H9 (cell line): ENCODE results near the gene SRPK1. TPM values are rescaled to one million over a fixed set of nuclear protein-coding genes. Genes with fewer than 3 reads are reported as not detected.

Experiments
- DNase-seq: peaks from one replicate; pipeline ENCODE4 v3.0.0-alpha.2; 2017
- H2AFZ ChIP-seq: one replicate; pipeline ENCODE4 v1.6.1; 2013; ENCODE audit warnings: mild to moderate bottlenecking, low read length, control low read depth, moderate library complexity
- H2AK5ac ChIP-seq: 2 replicates; pipeline ENCODE4 v1.6.1; 2013; ENCODE audit warnings: low read length, control low read depth, mixed read lengths; ENCODE audit not compliant: insufficient read length
- H2BK120ac ChIP-seq: one replicate; pipeline ENCODE4 v1.6.1; 2013; ENCODE audit warnings: low read depth, mild to moderate bottlenecking, low read length, control low read depth, inconsistent platforms; ENCODE audit not compliant: poor library complexity, severe bottlenecking
- H2BK12ac ChIP-seq: 2 replicates; pipeline ENCODE4 v1.6.1; 2013; ENCODE audit warnings: low read length, control low read depth, mixed read lengths, low read depth; ENCODE audit not compliant: insufficient read length
- H2BK15ac ChIP-seq: 2 replicates; pipeline ENCODE4 v1.6.1; 2013; ENCODE audit warnings: low read depth, low read length, control low read depth
- H2BK20ac ChIP-seq: one replicate; pipeline ENCODE4 v1.6.1; 2013; ENCODE audit warnings: low read depth, mild to moderate bottlenecking, low read length, control low read depth, inconsistent platforms; ENCODE audit not compliant: poor library complexity, severe bottlenecking
- H2BK5ac ChIP-seq: 2 replicates; pipeline ENCODE4 v1.6.1; 2013; ENCODE audit warnings: low read length, control low read depth, mixed read lengths; ENCODE audit not compliant: insufficient read length
- H3K14ac ChIP-seq: 2 replicates; pipeline ENCODE4 v1.6.1; 2013; ENCODE audit warnings: low read length, control low read depth; ENCODE audit not compliant: insufficient read depth
- H3K18ac ChIP-seq: 2 replicates; pipeline ENCODE4 v1.6.1; 2013; ENCODE audit warnings: low read depth, mild to moderate bottlenecking, mixed read lengths, low read length, control low read depth; ENCODE audit not compliant: insufficient read length
- H3K23ac ChIP-seq: 2 replicates; pipeline ENCODE4 v1.6.1; 2013; ENCODE audit warnings: low read length, control low read depth, mixed read lengths, low read depth; ENCODE audit not compliant: insufficient read length
- H3K23me2 ChIP-seq: 2 replicates; pipeline ENCODE4 v1.6.1; 2013; ENCODE audit warnings: low read depth, mild to moderate bottlenecking, mixed read lengths, low read length, control low read depth; ENCODE audit not compliant: insufficient read length, poor library complexity, severe bottlenecking
- H3K27ac ChIP-seq: 2 replicates; pipeline ENCODE4 v1.5.1; 2013; ENCODE audit warnings: low read length, control low read depth, mixed read lengths, low read depth; ENCODE audit not compliant: insufficient read length
- H3K27me3 ChIP-seq: 2 replicates; pipeline ENCODE4 v1.6.1; 2013; ENCODE audit warnings: low read length, control low read depth, inconsistent platforms; ENCODE audit not compliant: insufficient read depth
- H3K4ac ChIP-seq: 2 replicates; pipeline ENCODE4 v1.6.1; 2013; ENCODE audit warnings: low read depth, mild to moderate bottlenecking, control low read depth, inconsistent platforms, low read length, moderate library complexity
- H3K4me1 ChIP-seq: 2 replicates; pipeline ENCODE4 v1.6.1; 2013; ENCODE audit warnings: low read length, control low read depth, inconsistent platforms; ENCODE audit not compliant: insufficient read depth
- H3K4me2 ChIP-seq: 2 replicates; pipeline ENCODE4 v1.6.1; 2013; ENCODE audit warnings: low read length, control low read depth, mixed read lengths; ENCODE audit not compliant: insufficient read length, insufficient read depth
- H3K56ac ChIP-seq: 2 replicates; pipeline ENCODE4 v1.6.1; 2013; ENCODE audit warnings: low read depth, mild to moderate bottlenecking, mixed read lengths, low read length, control low read depth; ENCODE audit not compliant: insufficient read length
- H3K79me1 ChIP-seq: 2 replicates; pipeline ENCODE4 v1.6.1; 2013; ENCODE audit warnings: low read depth, mild to moderate bottlenecking, moderate library complexity, low read length, control low read depth, inconsistent platforms; ENCODE audit not compliant: insufficient read depth, poor library complexity, severe bottlenecking
- H3K79me2 ChIP-seq: 2 replicates; pipeline ENCODE4 v1.6.1; 2013; ENCODE audit warnings: low read length, control low read depth, inconsistent platforms; ENCODE audit not compliant: insufficient read depth
- H3K9ac ChIP-seq: 2 replicates; pipeline ENCODE4 v1.6.1; 2013; ENCODE audit warnings: low read length, control low read depth, mixed read lengths; ENCODE audit not compliant: insufficient read length; ENCODE audit errors: extremely low read depth
- H3K9me3 ChIP-seq: one replicate; pipeline ENCODE4 v1.6.1; 2013; ENCODE audit warnings: low read depth, low read length, inconsistent platforms; ENCODE audit not compliant: control insufficient read depth
- H3T11ph ChIP-seq: one replicate; pipeline ENCODE4 v1.6.1; 2013; ENCODE audit warnings: mild to moderate bottlenecking, low read length, control low read depth, inconsistent platforms
- H4K20me1 ChIP-seq: one replicate; pipeline ENCODE4 v1.6.1; 2013; ENCODE audit not compliant: control insufficient read depth, insufficient read length, insufficient read depth
- H4K5ac ChIP-seq: 2 replicates; pipeline ENCODE4 v1.6.1; 2013; ENCODE audit warnings: low read depth, mild to moderate bottlenecking, mixed read lengths, low read length, control low read depth; ENCODE audit not compliant: insufficient read length
- H4K8ac ChIP-seq: replicated peaks from 2 replicates; pipeline ENCODE4 v1.6.1; 2013; ENCODE audit warnings: low read length, control low read depth, mixed read lengths, low read depth; ENCODE audit not compliant: insufficient read length
- H4K91ac ChIP-seq: 2 replicates; pipeline ENCODE4 v1.6.1; 2013; ENCODE audit warnings: low read depth, mild to moderate bottlenecking, moderate library complexity, mixed read lengths, low read length, control low read depth; ENCODE audit not compliant: insufficient read length
- H3K27ac Mint-ChIP-seq, 3 experiments: 2 replicates in 2 of 3; 3 replicates in 1 of 3; pipeline ENCODE4 v1.8.0; 2020 to 2021; ENCODE audit warnings: mixed read lengths in 3 of 3, mild to moderate bottlenecking in 1 of 3, moderate library complexity in 1 of 3
- H3K27me3 Mint-ChIP-seq: 2 replicates; pipeline ENCODE4 v1.8.0; 2021; ENCODE audit warnings: low read depth, mild to moderate bottlenecking, moderate library complexity, mixed read lengths
- H3K36me3 Mint-ChIP-seq, 3 experiments: 2 replicates in 2 of 3; 3 replicates in 1 of 3; pipeline ENCODE4 v1.8.0; 2020 to 2021; ENCODE audit warnings: low read depth in 3 of 3, mixed read lengths in 3 of 3; ENCODE audit not compliant: insufficient read depth in 1 of 3
- H3K4me1 Mint-ChIP-seq, 2 experiments: 2 replicates each; pipeline ENCODE4 v1.8.0; 2020; ENCODE audit warnings: mixed read lengths in 2 of 2
- H3K4me3 Mint-ChIP-seq, 2 experiments: 2 replicates in 1 of 2; 3 replicates in 1 of 2; pipeline ENCODE4 v1.8.0; 2020 to 2021; ENCODE audit warnings: mild to moderate bottlenecking in 2 of 2, mixed read lengths in 2 of 2, moderate library complexity in 1 of 2
- H3K9me3 Mint-ChIP-seq, 2 experiments: 2 replicates in 1 of 2; 3 replicates in 1 of 2; pipeline ENCODE4 v1.8.0; 2020; ENCODE audit warnings: mild to moderate bottlenecking in 2 of 2, mixed read lengths in 2 of 2, moderate library complexity in 1 of 2
- CTCF ChIP-seq: fragments of 200-600 bp; sonication (generic); conservative IDR thresholded peaks from 3 replicates; pipeline ENCODE4 v1.8.0; 2021; ENCODE audit warnings: antibody characterized with exemption, mild to moderate bottlenecking
- WGBS: extraction: QIAGEN DNeasy Blood & Tissue Kit; methylation state at CpG from one replicate; pipeline ENCODE4 v1.1.7; 2013; ENCODE audit warnings: missing lambda C conversion rate, low lambda C conversion rate, mixed read lengths; ENCODE audit not compliant: insufficient read length; ENCODE audit errors: extremely low coverage; 5-methylcytosine and 5-hydroxymethylcytosine counted together
- total RNA-seq: library from RNA; stranded (reverse); gene quantifications from 2 replicates; pipeline ENCODE4 v1.2.1, GENCODE V29; 2021

The SRPK1 gene
- total RNA-seq, 1 experiment from 2014 or later, result 93.2 TPM

- Histone ChIP-seq H3K27me3 (no peaks in the 10 kb centered on the region), H3K79me1 (no peaks in the 10 kb centered on the region), H3K14ac (no peak overlapping the region), H2BK120ac (no peak overlapping the region), H4K8ac (no peak overlapping the region), H2BK12ac (no peak overlapping the region), H2BK20ac (no peak overlapping the region), H3K9me3 (no peaks in the 10 kb centered on the region), H2BK15ac (no peak overlapping the region), H3K27ac (no peak overlapping the region), H4K91ac (no peak overlapping the region), H3K4ac (no peak overlapping the region), H3K23ac (no peak overlapping the region), H3K4me1 (no peaks in the 10 kb centered on the region), H3K23me2 (no peaks in the 10 kb centered on the region), H3K79me2 (no peaks in the 10 kb centered on the region), H3T11ph (no peak overlapping the region), H3K56ac (no peak overlapping the region), H4K5ac (no peak overlapping the region), H2AK5ac (no peak overlapping the region), H2AFZ (no peak overlapping the region), H3K18ac (no peak overlapping the region), H2BK5ac (no peak overlapping the region), H3K9ac (no peak overlapping the region), H4K20me1 (no peaks in the 10 kb centered on the region), H3K4me2 (no peak overlapping the region)
- Mint-ChIP-seq H3K36me3 (peaks cover 0 to 19% (median 7%) of the 10 kb centered on the region in 3 experiments; a peak in 4 of 7 replicates), H3K9me3 (peaks cover 10 to 11% of the 10 kb centered on the region in 2 experiments), H3K4me1 (no peaks in the 10 kb centered on the region), H3K4me3 (no peak overlapping the region), H3K27ac (no peak overlapping the region), H3K27me3 (no peaks in the 10 kb centered on the region; the same call in none of the 2 replicates)
- WGBS, result no CpG with 5 or more reads among the region's 1 CpG
- no peak for DNase-seq
- TF ChIP-seq CTCF, result no peak
These were observed 22.5 kb upstream of the SRPK1 start for GRCh38 chr6:35943390-35943789.
